GM23338 (cell line): ENCODE results near the gene OLFML2A. TPM values are rescaled to one million over a fixed set of nuclear protein-coding genes. Genes with fewer than 3 reads are reported as not detected.

Experiments used
- ATAC-seq: fragments of 200-7000 bp; cut with Tn5 transposase; 3 replicates; pipeline ENCODE4 v1.9.1; 2020
- DNase-seq: peaks from one replicate; pipeline ENCODE4 v3.0.0-alpha.2; 2015; ENCODE audit warnings: low spot score
- H2AFZ ChIP-seq: fragments of 200-600 bp; sonication (generic); 2 replicates; pipeline ENCODE4 v1.8.0; 2016; ENCODE audit warnings: antibody characterized with exemption, mild to moderate bottlenecking, moderate library complexity
- H3F3A ChIP-seq: fragments of 200-600 bp; sonication (generic); replicated peaks from 2 replicates; pipeline ENCODE4 v1.8.0; 2017; ENCODE audit warnings: antibody characterized with exemption, mixed run types, low read depth
- H3K27ac ChIP-seq: fragments of 200-600 bp; sonication (generic); 2 replicates; pipeline ENCODE4 v1.6.1; 2016; ENCODE audit warnings: low read depth
- H3K27me3 ChIP-seq: fragments of 200-600 bp; sonication (generic); 2 replicates; pipeline ENCODE4 v1.8.0; 2016; ENCODE audit warnings: mild to moderate bottlenecking, mixed run types, moderate library complexity; ENCODE audit not compliant: insufficient read depth
- H3K36me3 ChIP-seq: fragments of 200-600 bp; sonication (generic); 2 replicates; pipeline ENCODE4 v1.8.0; 2016; ENCODE audit warnings: mild to moderate bottlenecking; ENCODE audit not compliant: insufficient read depth
- H3K4me1 ChIP-seq: fragments of 200-600 bp; sonication (generic); 2 replicates; pipeline ENCODE4 v1.8.0; 2016; ENCODE audit warnings: mild to moderate bottlenecking, moderate library complexity; ENCODE audit not compliant: insufficient read depth
- H3K4me2 ChIP-seq: fragments of 200-600 bp; sonication (generic); 2 replicates; pipeline ENCODE4 v1.7.1; 2017; ENCODE audit warnings: mixed run types
- H3K4me3 ChIP-seq: fragments of 200-600 bp; sonication (generic); 2 replicates; pipeline ENCODE4 v1.6.1; 2016; ENCODE audit warnings: mixed run types
- H3K79me2 ChIP-seq: fragments of 200-600 bp; sonication (generic); replicated peaks from 2 replicates; pipeline ENCODE4 v1.8.0; 2017; ENCODE audit warnings: mild to moderate bottlenecking; ENCODE audit not compliant: insufficient read depth
- H3K9me2 ChIP-seq: fragments of 200-600 bp; sonication (generic); 2 replicates; pipeline ENCODE4 v1.8.0; 2017; ENCODE audit not compliant: insufficient read depth
- H4K20me1 ChIP-seq: fragments of 200-600 bp; sonication (generic); replicated peaks from 2 replicates; pipeline ENCODE4 v1.8.0; 2017; ENCODE audit warnings: mild to moderate bottlenecking; ENCODE audit not compliant: insufficient read depth
- H3K27ac Mint-ChIP-seq: 2 replicates; pipeline ENCODE4 v1.8.0; 2020; ENCODE audit warnings: inconsistent platforms, mild to moderate bottlenecking, moderate library complexity, mixed read lengths
- H3K27me3 Mint-ChIP-seq: 3 replicates; pipeline ENCODE4 v1.8.0; 2022; ENCODE audit warnings: low read depth, mild to moderate bottlenecking, moderate library complexity, mixed read lengths, inconsistent platforms; ENCODE audit not compliant: insufficient read depth, poor library complexity
- H3K36me3 Mint-ChIP-seq: 3 replicates; pipeline ENCODE4 v1.8.0; 2021; ENCODE audit warnings: low read depth, mild to moderate bottlenecking, inconsistent platforms, moderate library complexity, mixed read lengths
- H3K4me1 Mint-ChIP-seq: 3 replicates; pipeline ENCODE4 v1.8.0; 2020; ENCODE audit warnings: mild to moderate bottlenecking, inconsistent platforms, mixed read lengths
- H3K4me3 Mint-ChIP-seq: 3 replicates; pipeline ENCODE4 v1.8.0; 2021; ENCODE audit warnings: moderate library complexity, mild to moderate bottlenecking, inconsistent platforms, mixed read lengths
- H3K9me3 Mint-ChIP-seq: 3 replicates; pipeline ENCODE4 v1.8.0; 2020; ENCODE audit warnings: moderate library complexity, mild to moderate bottlenecking, inconsistent platforms, mixed read lengths
- CREB1 ChIP-seq: fragments of 250-450 bp; sonication (Bioruptor Pico); IDR thresholded peaks from 2 replicates; pipeline ENCODE4 v1.5.0; 2020; ENCODE audit warnings: low read depth, mild to moderate bottlenecking, moderate library complexity
- ETS1 ChIP-seq: IDR thresholded peaks from 2 replicates; pipeline ENCODE4 v1.6.1; 2016; ENCODE audit warnings: antibody characterized with exemption
- EZH2 ChIP-seq: fragments of 200-600 bp; sonication (generic); IDR thresholded peaks from one replicate; pipeline ENCODE4 v1.8.0; 2017; ENCODE audit warnings: antibody characterized with exemption, mild to moderate bottlenecking, low read depth; ENCODE audit not compliant: unreplicated experiment
- EZH2phosphoT487 ChIP-seq: fragments of 200-600 bp; sonication (generic); IDR thresholded peaks from one replicate; pipeline ENCODE4 v1.8.1; 2018; ENCODE audit warnings: antibody characterized with exemption; ENCODE audit not compliant: unreplicated experiment
- JUNB ChIP-seq: IDR thresholded peaks from one replicate; pipeline ENCODE4 v1.6.1; 2016; ENCODE audit warnings: antibody characterized with exemption; ENCODE audit not compliant: unreplicated experiment
- NANOG ChIP-seq: IDR thresholded peaks from 2 replicates; pipeline ENCODE4 v1.6.1; 2016; ENCODE audit warnings: antibody characterized with exemption, borderline replicate concordance
- POLR2AphosphoS5 ChIP-seq: IDR thresholded peaks from 2 replicates; pipeline ENCODE4 v1.6.1; 2016; ENCODE audit warnings: antibody characterized with exemption, low read depth
- STAT1 ChIP-seq: IDR thresholded peaks from one replicate; pipeline ENCODE4 v1.6.1; 2016; ENCODE audit warnings: antibody characterized with exemption; ENCODE audit not compliant: unreplicated experiment
- ZNF114 ChIP-seq: fragments of 250-450 bp; sonication (Bioruptor Pico); IDR thresholded peaks from 2 replicates; pipeline ENCODE4 v1.5.0; 2020; ENCODE audit warnings: mild to moderate bottlenecking, moderate library complexity
- ZNF331 ChIP-seq: fragments of 250-450 bp; sonication (Bioruptor Pico); IDR thresholded peaks from 2 replicates; pipeline ENCODE4 v1.5.0; 2020; ENCODE audit warnings: low read depth, mild to moderate bottlenecking, moderate library complexity
- polyA plus RNA-seq: library from polyadenylated mRNA; unstranded; fragments of >200 nt; fragmentation: Nextera tagmentation; extraction: Ambion mirVana; gene quantifications from 2 replicates; pipeline ENCODE4 v1.2.1, GENCODE V29; 2016
- total RNA-seq: library from RNA; depleted of rRNA; stranded (reverse); fragments of >200 nt; shearing (Covaris generic); gene quantifications from 2 replicates; pipeline ENCODE4 v1.2.3, GENCODE V29; 2014
- TF ChIP-seq, protein P1 (sequence below), 2 experiments: fragments of 200-600 bp in 1 of 2; sonication (generic) in 1 of 2; conservative IDR thresholded peaks; 2 replicates each; pipeline versions ENCODE4 v1.5.1 to v1.6.1; 2016 to 2017; ENCODE audit warnings: antibody characterized with exemption in 2 of 2, low read depth in 2 of 2, mild to moderate bottlenecking in 2 of 2, moderate library complexity in 1 of 2
- TF ChIP-seq, protein P2 (sequence below): fragments of 250-450 bp; sonication (Bioruptor Pico); IDR thresholded peaks from 2 replicates; pipeline ENCODE4 v1.5.0; 2020; ENCODE audit warnings: mild to moderate bottlenecking, moderate library complexity

OLFML2A gene
- total and polyA plus RNA-seq, 2 experiments from 2014 or later = 1.1 to 6.7 TPM

GRCh38 chr9:124776618-124776953 is 347 bp upstream of the OLFML2A start (continued):
- TF ChIP-seq, protein P1, sequence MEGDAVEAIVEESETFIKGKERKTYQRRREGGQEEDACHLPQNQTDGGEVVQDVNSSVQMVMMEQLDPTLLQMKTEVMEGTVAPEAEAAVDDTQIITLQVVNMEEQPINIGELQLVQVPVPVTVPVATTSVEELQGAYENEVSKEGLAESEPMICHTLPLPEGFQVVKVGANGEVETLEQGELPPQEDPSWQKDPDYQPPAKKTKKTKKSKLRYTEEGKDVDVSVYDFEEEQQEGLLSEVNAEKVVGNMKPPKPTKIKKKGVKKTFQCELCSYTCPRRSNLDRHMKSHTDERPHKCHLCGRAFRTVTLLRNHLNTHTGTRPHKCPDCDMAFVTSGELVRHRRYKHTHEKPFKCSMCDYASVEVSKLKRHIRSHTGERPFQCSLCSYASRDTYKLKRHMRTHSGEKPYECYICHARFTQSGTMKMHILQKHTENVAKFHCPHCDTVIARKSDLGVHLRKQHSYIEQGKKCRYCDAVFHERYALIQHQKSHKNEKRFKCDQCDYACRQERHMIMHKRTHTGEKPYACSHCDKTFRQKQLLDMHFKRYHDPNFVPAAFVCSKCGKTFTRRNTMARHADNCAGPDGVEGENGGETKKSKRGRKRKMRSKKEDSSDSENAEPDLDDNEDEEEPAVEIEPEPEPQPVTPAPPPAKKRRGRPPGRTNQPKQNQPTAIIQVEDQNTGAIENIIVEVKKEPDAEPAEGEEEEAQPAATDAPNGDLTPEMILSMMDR (conservative IDR thresholded peaks at IDR 0.05; ENCODE audit: low read depth in 2 of 2) = no peak

DNA sequence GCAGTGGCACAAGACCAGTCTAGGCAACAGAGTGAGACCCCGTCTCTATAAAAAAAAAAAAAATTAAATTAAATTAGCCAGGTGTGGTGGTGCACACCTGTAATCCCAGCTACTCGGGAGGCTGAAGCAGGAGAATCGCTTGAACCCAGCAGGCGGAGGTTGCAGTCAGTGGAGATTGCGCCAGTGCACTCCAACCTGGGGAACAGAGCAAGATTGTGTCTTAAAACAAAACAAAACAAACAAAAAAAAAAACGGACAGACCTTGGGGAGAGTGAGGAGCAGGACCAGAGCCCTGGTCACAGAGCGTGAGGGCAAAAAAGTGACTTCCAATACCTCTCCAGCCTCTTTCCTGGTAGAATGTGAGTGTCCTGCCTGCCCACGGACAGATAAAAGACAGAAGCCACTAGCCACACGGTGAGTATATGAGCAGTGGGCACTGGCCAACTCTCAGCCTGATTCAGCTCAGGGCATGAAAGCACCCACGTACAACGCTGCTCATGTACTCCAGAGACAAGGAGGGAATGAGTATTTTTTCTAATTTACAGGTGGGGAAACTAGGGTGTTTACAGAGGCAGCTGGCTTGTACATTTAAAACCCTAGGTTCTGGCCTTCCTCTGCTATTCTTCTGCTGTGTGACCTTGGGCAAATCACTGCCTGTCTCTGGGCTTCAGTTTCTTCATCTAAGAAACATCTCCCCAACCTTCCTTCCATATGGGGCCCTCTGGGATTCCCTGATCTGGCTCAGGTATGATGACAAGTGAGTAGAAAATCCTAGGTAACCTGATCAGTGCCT is 1.8 kb downstream of the OLFML2A start:
- peaks cover 36% of the 10 kb centered on the region for H3K4me1 Mint-ChIP-seq
- H3K36me3 Mint-ChIP-seq = no peaks in the 10 kb centered on the region; the same call in 2 of the 3 replicates
- no peaks in the 10 kb centered on the region for H4K20me1 ChIP-seq
- H3K36me3 ChIP-seq = no peaks in the 10 kb centered on the region; the same call in 1 of the 2 replicates
- H3K27ac Mint-ChIP-seq = peak overlapping the region; percentile 94
- no peaks in the 10 kb centered on the region; the same call in 2 of the 3 replicates for H3K9me3 Mint-ChIP-seq
- peak overlapping the region; percentile 40 for H3K4me3 Mint-ChIP-seq
- no peaks in the 10 kb centered on the region for H3K79me2 ChIP-seq
- H3K9me2 ChIP-seq = no peaks in the 10 kb centered on the region
- peaks cover 17% of the 10 kb centered on the region; the same call in 1 of the 2 replicates for H3F3A ChIP-seq
- 0 out of 2 replicates have a peak overlapping the region, but pooled peaks have one; percentile 43 for H2AFZ ChIP-seq
- 0 out of 2 replicates have a peak overlapping the region, but pooled peaks have one; percentile 45 for H3K27ac ChIP-seq
- 0 out of 2 replicates have a peak overlapping the region, but pooled peaks have one; percentile 18 for H3K4me3 ChIP-seq
- peaks cover 38% of the 10 kb centered on the region for H3K27me3 Mint-ChIP-seq
- H3K4me1 ChIP-seq = peaks cover 17% of the 10 kb centered on the region; the same call in 1 of the 2 replicates
- H3K4me2 ChIP-seq = peak overlapping the region; percentile 70; the same call in 1 of the 2 replicates
- DNase-seq (no peak), ATAC-seq (no peak)
- H3K27me3 ChIP-seq = peaks cover 35% of the 10 kb centered on the region
- TF ChIP-seq ZNF331 (no peak), STAT1 (no peak), NANOG (no peak), POLR2AphosphoS5 (no peak), EZH2 (no peak), ETS1 (no peak), ZNF114 (CRISPR knock-in tag) (no peak), JUNB (no peak), CREB1 (CRISPR knock-in tag) (no peak), EZH2phosphoT487 (no peak)
- TF ChIP-seq, protein P1 (conservative IDR thresholded peaks at IDR 0.05; ENCODE audit: low read depth in 2 of 2) = no peak
- TF ChIP-seq, protein P2, sequence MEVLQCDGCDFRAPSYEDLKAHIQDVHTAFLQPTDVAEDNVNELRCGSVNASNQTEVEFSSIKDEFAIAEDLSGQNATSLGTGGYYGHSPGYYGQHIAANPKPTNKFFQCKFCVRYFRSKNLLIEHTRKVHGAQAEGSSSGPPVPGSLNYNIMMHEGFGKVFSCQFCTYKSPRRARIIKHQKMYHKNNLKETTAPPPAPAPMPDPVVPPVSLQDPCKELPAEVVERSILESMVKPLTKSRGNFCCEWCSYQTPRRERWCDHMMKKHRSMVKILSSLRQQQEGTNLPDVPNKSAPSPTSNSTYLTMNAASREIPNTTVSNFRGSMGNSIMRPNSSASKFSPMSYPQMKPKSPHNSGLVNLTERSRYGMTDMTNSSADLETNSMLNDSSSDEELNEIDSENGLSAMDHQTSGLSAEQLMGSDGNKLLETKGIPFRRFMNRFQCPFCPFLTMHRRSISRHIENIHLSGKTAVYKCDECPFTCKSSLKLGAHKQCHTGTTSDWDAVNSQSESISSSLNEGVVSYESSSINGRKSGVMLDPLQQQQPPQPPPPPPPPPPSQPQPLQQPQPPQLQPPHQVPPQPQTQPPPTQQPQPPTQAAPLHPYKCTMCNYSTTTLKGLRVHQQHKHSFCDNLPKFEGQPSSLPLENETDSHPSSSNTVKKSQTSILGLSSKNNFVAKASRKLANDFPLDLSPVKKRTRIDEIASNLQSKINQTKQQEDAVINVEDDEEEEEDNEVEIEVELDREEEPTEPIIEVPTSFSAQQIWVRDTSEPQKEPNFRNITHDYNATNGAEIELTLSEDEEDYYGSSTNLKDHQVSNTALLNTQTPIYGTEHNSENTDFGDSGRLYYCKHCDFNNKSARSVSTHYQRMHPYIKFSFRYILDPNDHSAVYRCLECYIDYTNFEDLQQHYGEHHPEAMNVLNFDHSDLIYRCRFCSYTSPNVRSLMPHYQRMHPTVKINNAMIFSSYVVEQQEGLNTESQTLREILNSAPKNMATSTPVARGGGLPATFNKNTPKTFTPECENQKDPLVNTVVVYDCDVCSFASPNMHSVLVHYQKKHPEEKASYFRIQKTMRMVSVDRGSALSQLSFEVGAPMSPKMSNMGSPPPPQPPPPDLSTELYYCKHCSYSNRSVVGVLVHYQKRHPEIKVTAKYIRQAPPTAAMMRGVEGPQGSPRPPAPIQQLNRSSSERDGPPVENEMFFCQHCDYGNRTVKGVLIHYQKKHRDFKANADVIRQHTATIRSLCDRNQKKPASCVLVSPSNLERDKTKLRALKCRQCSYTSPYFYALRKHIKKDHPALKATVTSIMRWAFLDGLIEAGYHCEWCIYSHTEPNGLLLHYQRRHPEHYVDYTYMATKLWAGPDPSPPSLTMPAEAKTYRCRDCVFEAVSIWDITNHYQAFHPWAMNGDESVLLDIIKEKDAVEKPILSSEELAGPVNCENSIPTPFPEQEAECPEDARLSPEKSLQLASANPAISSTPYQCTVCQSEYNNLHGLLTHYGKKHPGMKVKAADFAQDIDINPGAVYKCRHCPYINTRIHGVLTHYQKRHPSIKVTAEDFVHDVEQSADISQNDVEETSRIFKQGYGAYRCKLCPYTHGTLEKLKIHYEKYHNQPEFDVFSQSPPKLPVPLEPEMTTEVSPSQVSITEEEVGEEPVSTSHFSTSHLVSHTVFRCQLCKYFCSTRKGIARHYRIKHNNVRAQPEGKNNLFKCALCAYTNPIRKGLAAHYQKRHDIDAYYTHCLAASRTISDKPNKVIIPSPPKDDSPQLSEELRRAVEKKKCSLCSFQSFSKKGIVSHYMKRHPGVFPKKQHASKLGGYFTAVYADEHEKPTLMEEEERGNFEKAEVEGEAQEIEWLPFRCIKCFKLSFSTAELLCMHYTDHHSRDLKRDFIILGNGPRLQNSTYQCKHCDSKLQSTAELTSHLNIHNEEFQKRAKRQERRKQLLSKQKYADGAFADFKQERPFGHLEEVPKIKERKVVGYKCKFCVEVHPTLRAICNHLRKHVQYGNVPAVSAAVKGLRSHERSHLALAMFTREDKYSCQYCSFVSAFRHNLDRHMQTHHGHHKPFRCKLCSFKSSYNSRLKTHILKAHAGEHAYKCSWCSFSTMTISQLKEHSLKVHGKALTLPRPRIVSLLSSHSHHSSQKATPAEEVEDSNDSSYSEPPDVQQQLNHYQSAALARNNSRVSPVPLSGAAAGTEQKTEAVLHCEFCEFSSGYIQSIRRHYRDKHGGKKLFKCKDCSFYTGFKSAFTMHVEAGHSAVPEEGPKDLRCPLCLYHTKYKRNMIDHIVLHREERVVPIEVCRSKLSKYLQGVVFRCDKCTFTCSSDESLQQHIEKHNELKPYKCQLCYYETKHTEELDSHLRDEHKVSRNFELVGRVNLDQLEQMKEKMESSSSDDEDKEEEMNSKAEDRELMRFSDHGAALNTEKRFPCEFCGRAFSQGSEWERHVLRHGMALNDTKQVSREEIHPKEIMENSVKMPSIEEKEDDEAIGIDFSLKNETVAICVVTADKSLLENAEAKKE = no peak
